T-helper 1 cell (primary cell): Measurements from ENCODE around the gene BRD9.
"Not testable (repeated sequence)": the region's sequence is repeated elsewhere in the genome, so short reads cannot be mapped to it uniquely, and the experiment has no call there.

ENCODE experiments used
- DNase-seq, 5 donors: peaks; one replicate each; pipeline ENCODE4 v3.0.0-alpha.2; 2012 to 2020

The BRD9 gene

GRCh38 chr5:902129-902916 is 9.7 kb upstream of the BRD9 start:
- DNase-seq: no peak

- no peak for DNase-seq
These were observed 8.2 kb upstream of the BRD9 start for GRCh38 chr5:900781-901180.

GRCh38 chr5:893711-894110 is 1.1 kb upstream of the BRD9 start:
- DNase-seq: no peak

GRCh38 chr5:893137-893506 is 521 bp upstream of the BRD9 start:
- peak in 1 of 5 donors; percentile 13 for DNase-seq

- DNase-seq: peak in 1 of 5 donors; percentile 15
These were observed 686 bp downstream of the BRD9 start for GRCh38 chr5:891837-892393.

GRCh38 chr5:891117-891836 is 1.3 kb downstream of the BRD9 start:
- no peak for DNase-seq

GRCh38 chr5:889075-889710 is 3.4 kb downstream of the BRD9 start:
- DNase-seq: no peak

GRCh38 chr5:888638-889035 is 4.0 kb downstream of the BRD9 start:
- DNase-seq: no peak

GRCh38 chr5:887947-888637 is 4.5 kb downstream of the BRD9 start:
- no peak for DNase-seq

- DNase-seq: no peak
These were observed 5.8 kb downstream of the BRD9 start for GRCh38 chr5:886716-887325.

GRCh38 chr5:886036-886435 is 6.6 kb downstream of the BRD9 start:
- DNase-seq: no peak

- DNase-seq: no peak
These were observed 7.1 kb downstream of the BRD9 start for GRCh38 chr5:885529-885928.

GRCh38 chr5:885127-885442 is 7.5 kb downstream of the BRD9 start:
- DNase-seq: no peak

GRCh38 chr5:884345-885126 is 8.1 kb downstream of the BRD9 start:
- no peak for DNase-seq

- no peak for DNase-seq
These were observed 9.0 kb downstream of the BRD9 start for GRCh38 chr5:883475-884181.

GRCh38 chr5:882253-883183 is 10.1 kb downstream of the BRD9 start:
- no peak for DNase-seq

GRCh38 chr5:881551-881935 is 11.1 kb downstream of the BRD9 start:
- no peak for DNase-seq

GRCh38 chr5:880816-881550 is 11.6 kb downstream of the BRD9 start:
- DNase-seq: no peak

- not testable (repeated sequence) for DNase-seq
These were observed 13.9 kb downstream of the BRD9 start for GRCh38 chr5:878677-879076.
